ENCODE data around the gene PARP3.
A peak's percentile ranks its signal among the peaks of the same experiment; 100 is the strongest.
"Not testable (repeated sequence)": the region's sequence is repeated elsewhere in the genome, so short reads cannot be mapped to it uniquely, and the experiment has no call there.

The PARP3 gene

GRCh38 chr3:51985063-51985462 lies 42.9 kb downstream of the PARP3 start:
- no peak for DNase-seq (ENCODE audit: low read depth, low spot score)

GRCh38 chr3:51986010-51986947 lies 44.1 kb downstream of the PARP3 start:
- DNase-seq (ENCODE audit: low read depth, low spot score), result no peak

GRCh38 chr3:51987568-51987967 lies 45.4 kb downstream of the PARP3 start:
- no peak for DNase-seq (ENCODE audit: low read depth, low spot score)

DNA sequence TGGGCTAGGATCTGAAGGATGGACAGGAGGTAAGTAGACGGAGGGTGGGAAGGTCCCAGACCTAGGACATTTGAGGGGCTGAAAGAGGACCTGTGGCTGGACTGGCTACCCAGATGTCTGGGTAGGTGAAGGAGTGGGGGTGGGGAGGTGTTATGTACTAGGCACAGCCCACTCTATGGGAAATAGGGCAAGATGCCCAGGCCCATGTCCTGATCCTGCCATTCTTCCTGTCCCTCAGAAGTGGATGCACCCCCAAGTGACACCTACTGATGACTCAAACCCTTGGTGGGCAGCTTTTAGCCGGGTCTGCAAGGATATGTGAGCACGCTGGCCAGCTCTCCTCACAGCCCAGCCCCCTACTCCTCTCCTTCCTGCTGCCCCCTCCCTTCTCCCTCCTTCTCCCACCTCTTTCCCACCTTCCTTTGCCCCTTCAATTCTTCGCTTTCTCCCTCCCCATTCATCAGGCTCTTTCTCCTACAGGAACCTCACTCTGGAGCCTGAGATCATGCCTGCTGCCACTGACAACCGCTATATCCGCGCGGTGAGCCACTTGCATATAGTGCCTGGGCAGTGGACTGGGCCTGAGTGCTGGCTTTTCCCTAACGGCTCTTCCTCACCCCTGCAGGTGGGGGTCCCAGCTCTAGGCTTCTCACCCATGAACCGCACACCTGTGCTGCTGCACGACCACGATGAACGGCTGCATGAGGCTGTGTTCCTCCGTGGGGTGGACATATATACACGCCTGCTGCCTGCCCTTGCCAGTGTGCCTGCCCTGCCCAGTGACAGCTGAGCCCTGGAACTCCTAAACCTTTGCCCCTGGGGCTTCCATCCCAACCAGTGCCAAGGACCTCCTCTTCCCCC lies 46.4 kb downstream of the PARP3 start:
- no peak for DNase-seq (ENCODE audit: low read depth, low spot score)

DNA sequence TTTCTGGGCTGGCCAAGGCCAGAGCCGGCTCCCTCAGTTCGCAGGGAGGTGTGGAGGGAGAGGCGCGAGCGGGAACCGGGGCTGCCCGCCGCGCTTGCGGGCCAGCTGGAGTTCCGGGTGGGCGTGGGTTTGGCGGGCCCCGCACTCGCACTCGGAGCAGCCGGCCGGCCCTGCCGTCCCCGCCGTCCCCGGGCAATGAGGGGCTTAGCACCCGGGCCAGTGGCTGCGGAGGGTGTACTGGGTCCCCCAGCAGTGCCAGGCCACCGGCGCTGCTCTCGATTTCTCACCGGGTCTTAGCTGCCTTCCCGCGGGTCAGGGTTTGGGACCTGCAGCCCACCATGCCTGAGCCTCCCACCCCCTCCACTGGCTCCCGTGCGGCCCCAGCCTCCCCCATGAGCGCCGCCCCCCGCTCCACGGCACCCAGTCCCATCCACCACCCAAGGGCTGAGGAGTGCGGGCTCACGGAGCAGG lies 48.4 kb downstream of the PARP3 start:
- not testable (repeated sequence) for DNase-seq (ENCODE audit: low read depth, low spot score)

DNA sequence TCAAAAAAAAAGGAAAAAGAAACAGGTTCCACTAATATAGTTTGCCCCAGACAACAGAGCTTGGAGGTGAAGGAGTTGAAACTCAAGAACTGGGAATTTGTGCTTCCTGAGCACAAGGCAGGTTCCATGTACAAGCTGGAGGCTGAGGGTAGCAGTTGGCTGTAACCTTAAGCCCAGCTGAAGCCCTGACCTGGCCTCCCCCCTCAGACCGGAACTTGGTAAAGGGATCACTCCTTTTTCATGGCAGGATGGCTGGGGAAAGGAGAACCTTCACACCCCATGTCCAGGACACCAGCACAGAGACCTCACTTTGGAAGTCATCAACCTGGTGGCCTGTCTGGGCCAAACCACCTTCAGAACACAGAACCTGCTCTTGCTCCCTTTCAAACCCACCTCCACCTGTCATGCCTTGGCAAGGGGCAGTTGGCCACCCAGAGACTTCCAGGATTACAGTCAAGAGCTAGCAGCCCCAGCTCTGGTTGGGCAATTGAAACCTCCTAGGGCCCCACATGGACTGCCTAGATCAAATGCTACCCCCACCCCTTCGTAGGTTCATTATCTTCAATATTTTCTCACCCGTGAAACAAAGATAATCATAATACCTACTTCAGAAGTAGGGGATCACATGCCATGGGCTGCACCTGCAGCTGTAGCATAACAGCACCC lies 50.0 kb downstream of the PARP3 start:
- no peak for DNase-seq (ENCODE audit: low read depth, low spot score)

DNA sequence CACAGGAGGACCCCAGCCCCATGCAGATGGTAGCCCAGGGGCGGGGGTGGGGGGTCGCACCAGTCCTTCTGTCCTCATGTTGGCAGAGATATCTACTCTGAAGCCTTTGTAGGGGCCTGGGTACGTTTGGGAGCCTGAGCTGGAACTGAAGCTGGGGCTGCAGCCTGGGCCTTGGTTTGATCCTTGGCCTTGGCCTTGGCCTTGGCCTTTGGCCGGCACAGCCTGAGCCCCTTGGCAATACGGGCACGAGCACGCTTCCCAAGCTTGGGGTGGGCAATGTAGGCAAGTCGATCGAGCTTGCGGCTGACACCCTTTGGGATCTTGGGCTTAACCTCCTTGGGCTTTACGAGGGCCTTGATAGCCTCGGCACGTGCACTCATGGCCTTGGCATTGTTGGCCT lies 51.5 kb downstream of the PARP3 start:
- not testable (repeated sequence) for DNase-seq (ENCODE audit: low read depth, low spot score)

DNA sequence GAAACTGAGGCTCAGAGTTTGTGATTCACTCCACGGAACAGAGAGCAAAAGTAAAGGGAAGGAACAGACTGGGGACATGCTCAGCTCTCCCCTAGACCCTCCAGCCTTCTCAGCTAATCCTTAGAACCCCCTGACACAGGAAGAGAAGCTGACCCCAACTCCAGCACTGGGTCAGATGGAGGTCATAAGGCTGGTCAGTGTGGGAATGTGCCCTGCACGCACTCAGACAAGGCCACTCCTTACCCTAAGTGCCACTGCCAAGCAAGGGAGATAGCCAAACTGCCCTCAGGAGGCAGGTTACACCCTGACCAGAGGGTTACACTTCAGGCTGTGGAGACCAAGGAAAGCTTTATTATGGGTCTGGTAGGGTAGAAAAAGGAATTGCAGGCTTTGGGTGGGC lies 52.4 kb downstream of the PARP3 start:
- DNase-seq (ENCODE audit: low read depth, low spot score), result no peak

GRCh38 chr3:51995346-51996163 lies 53.4 kb downstream of the PARP3 start, which contains the start of gene RPL29:
Gene RPL29, minus strand, starts transcription at chr3:51995895. Its CDS starts 434 bp downstream, at chr3:51995461.
- DNase-seq (ENCODE audit: low read depth, low spot score), result peak; percentile 80

DNA sequence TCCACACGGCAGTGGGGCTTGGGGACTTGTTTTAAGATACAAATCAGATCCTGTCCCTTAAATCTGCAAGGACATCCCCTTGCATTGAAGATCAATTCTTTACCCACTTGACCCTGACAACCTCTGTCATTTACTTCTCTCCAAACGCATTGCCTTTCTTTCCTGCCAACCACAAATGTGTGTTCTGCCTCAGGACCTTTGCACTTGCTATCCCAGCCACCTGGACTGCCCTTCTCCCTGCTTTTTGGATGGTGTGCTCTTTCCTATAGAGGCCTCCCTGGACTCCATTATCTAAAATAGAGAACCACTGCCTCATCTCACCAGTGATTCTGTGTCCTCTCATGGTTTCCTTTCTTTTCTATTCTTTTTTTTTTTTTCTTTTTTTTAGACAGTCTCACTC lies 55.0 kb downstream of the PARP3 start:
- no peak for DNase-seq (ENCODE audit: low read depth, low spot score)

- DNase-seq (ENCODE audit: low read depth, low spot score), result no peak
Measured at GRCh38 chr3:51997935-51998596, 55.9 kb downstream of the PARP3 start.

Measured in activated naive CD8-positive, alpha-beta T cell treated with anti-CD3 and anti-CD28 coated beads, Interleukin-2, amount 50 U/mL, for 16 hours (primary cell).